GM18511 (cell line): ENCODE data around the gene ADAMTS19.

Source experiments
- ATAC-seq: cut with Tn5 transposase; IDR thresholded peaks from one replicate; pipeline ENCODE4 v1.9.1; 2021; ENCODE audit warnings: mild to moderate bottlenecking, moderate library complexity; ENCODE audit not compliant: unreplicated experiment

ADAMTS19 gene

GRCh38 chr5:129760636-129761325 is 300.7 kb downstream of the ADAMTS19 start:
- no peak for ATAC-seq

GRCh38 chr5:129763651-129764050 is 303.6 kb downstream of the ADAMTS19 start:
- ATAC-seq = no peak

- ATAC-seq = no peak
These were observed 306.7 kb downstream of the ADAMTS19 start for GRCh38 chr5:129766798-129767197.

GRCh38 chr5:129767927-129768380 is 307.9 kb downstream of the ADAMTS19 start:
- ATAC-seq = peak; percentile 87

GRCh38 chr5:129768735-129769134 is 308.6 kb downstream of the ADAMTS19 start:
- no peak for ATAC-seq

GRCh38 chr5:129770024-129770820 is 310.1 kb downstream of the ADAMTS19 start:
- ATAC-seq = no peak

- peak; percentile 73 for ATAC-seq
These were observed 311.1 kb downstream of the ADAMTS19 start for GRCh38 chr5:129771058-129771838.

GRCh38 chr5:129773376-129773775 is 313.3 kb downstream of the ADAMTS19 start:
- ATAC-seq = no peak

- ATAC-seq = no peak
These were observed 321.5 kb downstream of the ADAMTS19 start for GRCh38 chr5:129781594-129781993.
